Neural cell (in vitro differentiated cells): ENCODE results near the gene LTBP4.

Experiments
- CTCF ChIP-seq: fragments of 450-650 bp; IDR thresholded peaks from 2 replicates; pipeline ENCODE4 v1.5.1; 2014; ENCODE audit warnings: antibody characterized with exemption, mild to moderate bottlenecking, moderate library complexity; ENCODE audit not compliant: poor library complexity, severe bottlenecking
- EZH2 ChIP-seq: fragments of 200-600, 300-800 bp; shearing (Covaris generic), sonication (generic); IDR thresholded peaks from 2 replicates; pipeline ENCODE4 v1.6.1; 2014; ENCODE audit warnings: antibody characterized with exemption, low read length, borderline replicate concordance, mild to moderate bottlenecking; ENCODE audit not compliant: insufficient read depth, poor library complexity, severe bottlenecking
- MXI1 ChIP-seq: fragments of 450-650 bp; conservative IDR thresholded peaks from 2 replicates; pipeline ENCODE4 v1.6.1; 2014; ENCODE audit warnings: antibody characterized with exemption, mild to moderate bottlenecking; ENCODE audit not compliant: poor library complexity, severe bottlenecking

- TF ChIP-seq CTCF (no peak), MXI1 (no peak), EZH2 (no peak)
These were observed 18.7 kb upstream of the LTBP4 start for GRCh38 chr19:40582467-40582866.
